ENCODE data around the gene KYNU.

GRCh38 chr2:143081616-143082015, 204.2 kb downstream of the KYNU start:
- TF ChIP-seq ZNF79 (CRISPR knock-in tag; IDR thresholded peaks at IDR 0.05; ENCODE audit: low read depth), result no peak
- TF ChIP-seq PKNOX1 (IDR thresholded peaks at IDR 0.05), result no peak
- no peak for TF ChIP-seq ZNF174 (CRISPR knock-in tag; IDR thresholded peaks at IDR 0.05)
- TF ChIP-seq CTCF (IDR thresholded peaks at IDR 0.05 in 2 of 3, conservative IDR thresholded peaks at IDR 0.05 in 1 of 3; ENCODE audit: insufficient read depth in 2 of 3, low read depth in 1 of 3, low read length in 3 of 3), result no peak
- TF ChIP-seq ZNF3 (CRISPR knock-in tag; IDR thresholded peaks at IDR 0.05), result no peak
- TF ChIP-seq REST (IDR thresholded peaks at IDR 0.05; ENCODE audit: borderline replicate concordance), result no peak
- TF ChIP-seq REST (CRISPR knock-in tag; IDR thresholded peaks at IDR 0.05; ENCODE audit: low read depth), result no peak
- no peak for TF ChIP-seq EZH2 (IDR thresholded peaks at IDR 0.05; ENCODE audit: borderline replicate concordance, low read depth, low read length)
- TF ChIP-seq SPI1 (IDR thresholded peaks at IDR 0.05; ENCODE audit: borderline replicate concordance, low read depth, low read length), result no peak
- TF ChIP-seq ARHGAP35 (IDR thresholded peaks at IDR 0.05; ENCODE audit: partially characterized antibody), result no peak
- TF ChIP-seq CCAR2 (IDR thresholded peaks at IDR 0.05; ENCODE audit: low read depth, low read length), result no peak
- no peak for TF ChIP-seq POLR2A (conservative IDR thresholded peaks at IDR 0.05)
- TF ChIP-seq ZNF121 (CRISPR knock-in tag; conservative IDR thresholded peaks at IDR 0.05), result no peak
- TF ChIP-seq L3MBTL2 (IDR thresholded peaks at IDR 0.05), result no peak

Measured in K562 (cell line).